ENCODE measurements around the gene RBP4.

RBP4 gene

DNA sequence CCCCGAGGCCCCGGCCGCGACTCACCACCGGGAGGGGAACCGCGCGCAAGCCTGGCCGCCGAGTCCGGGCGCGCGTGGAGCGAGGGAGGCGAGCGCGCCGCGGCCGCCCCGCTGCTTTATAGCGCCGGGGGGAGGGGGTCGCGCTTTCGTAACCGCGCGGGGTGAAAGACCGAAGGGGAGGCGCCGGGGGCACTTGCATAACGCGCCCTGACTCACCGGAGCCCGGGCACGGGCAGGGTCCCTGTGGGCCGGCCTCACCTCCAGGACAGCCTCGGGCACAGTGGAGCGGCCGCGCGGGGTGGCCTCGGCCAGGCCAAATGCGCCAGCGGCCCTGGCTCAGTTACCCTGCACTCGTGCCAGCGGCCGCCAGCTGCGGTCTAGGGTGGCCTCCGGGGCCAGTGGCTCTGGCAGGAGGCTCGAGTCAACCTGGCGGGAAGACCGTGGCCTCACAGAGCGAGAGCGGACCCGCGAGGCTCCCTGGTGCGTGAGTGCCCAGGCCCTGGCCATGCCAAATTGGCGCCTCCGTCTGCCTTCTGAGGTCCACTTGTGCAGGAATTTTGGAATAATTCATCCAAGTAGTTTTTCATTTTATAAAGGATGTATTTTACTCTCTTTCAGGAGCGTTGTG, at the start of gene RBP4:
TSS of gene RBP4 (minus strand) at position 90 of the 628 bp plus-strand sequence. CDS start 207 bp downstream, outside the sequence.
- no peak for DNase-seq (ENCODE audit: low spot score)

DNA sequence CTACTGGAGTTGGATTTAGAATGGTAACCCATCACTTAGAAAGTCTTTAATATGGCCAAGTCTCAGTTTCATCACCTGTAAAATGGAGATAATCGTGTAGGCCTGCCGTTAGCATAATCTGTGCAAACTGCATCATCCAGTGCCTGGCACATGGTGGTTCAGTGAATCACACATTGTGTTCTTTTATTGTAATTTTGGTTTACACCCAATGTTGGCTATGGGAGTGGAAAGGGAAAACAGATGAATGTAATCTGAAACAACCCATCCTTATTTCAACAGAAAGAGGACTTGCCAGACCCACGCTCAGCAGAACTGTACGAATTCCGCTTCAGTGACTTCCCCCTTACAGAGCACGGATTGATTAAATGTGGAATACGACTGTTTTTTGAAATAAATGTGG, 38.8 kb upstream of the RBP4 start:
- DNase-seq (ENCODE audit: low spot score): no peak

DNA sequence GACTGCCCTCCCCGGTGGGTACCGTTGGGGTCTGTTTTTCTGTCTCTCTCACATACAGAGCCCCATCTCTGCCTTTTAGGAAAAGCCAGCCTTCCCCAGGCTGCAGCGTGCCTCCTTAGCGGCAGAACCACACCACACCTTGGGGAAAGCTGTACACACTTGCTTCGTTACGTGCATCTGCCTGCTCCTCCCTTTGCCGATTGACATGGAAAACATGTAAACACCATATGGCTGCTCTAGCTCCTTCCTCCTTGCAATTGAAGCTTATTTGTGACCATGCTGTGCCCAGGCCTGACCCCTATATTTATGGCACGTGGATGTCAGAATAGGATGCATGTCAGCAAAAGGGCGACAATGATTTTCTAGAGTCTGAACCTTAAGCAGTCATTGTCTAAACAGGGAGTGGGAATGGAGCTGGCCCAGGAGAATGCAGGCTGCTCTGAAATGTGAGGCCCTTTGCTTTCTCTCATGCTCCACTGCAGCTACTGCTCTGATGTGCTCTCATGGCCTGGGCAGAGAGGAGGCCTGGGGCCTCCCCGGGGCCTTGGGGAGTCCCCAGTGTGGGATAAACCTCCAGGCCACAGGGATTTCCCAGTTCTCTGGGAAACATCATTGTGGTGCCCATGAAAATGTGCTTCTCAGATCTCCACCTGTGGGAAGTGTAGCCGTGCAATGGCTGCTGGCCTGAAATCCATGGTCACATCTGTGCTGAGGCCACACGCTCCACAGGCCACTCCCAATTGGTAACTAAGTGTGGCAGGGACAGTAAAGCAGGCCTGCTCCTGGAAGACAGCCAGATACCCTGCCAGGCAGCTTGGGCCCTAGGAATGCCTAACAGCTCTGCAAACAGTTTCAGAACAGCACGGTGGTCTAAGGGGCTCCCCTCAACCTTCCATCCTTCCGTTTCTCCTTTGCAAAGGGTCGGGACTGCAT, 29.9 kb upstream of the RBP4 start:
- no peak for DNase-seq (ENCODE audit: low spot score)

DNA sequence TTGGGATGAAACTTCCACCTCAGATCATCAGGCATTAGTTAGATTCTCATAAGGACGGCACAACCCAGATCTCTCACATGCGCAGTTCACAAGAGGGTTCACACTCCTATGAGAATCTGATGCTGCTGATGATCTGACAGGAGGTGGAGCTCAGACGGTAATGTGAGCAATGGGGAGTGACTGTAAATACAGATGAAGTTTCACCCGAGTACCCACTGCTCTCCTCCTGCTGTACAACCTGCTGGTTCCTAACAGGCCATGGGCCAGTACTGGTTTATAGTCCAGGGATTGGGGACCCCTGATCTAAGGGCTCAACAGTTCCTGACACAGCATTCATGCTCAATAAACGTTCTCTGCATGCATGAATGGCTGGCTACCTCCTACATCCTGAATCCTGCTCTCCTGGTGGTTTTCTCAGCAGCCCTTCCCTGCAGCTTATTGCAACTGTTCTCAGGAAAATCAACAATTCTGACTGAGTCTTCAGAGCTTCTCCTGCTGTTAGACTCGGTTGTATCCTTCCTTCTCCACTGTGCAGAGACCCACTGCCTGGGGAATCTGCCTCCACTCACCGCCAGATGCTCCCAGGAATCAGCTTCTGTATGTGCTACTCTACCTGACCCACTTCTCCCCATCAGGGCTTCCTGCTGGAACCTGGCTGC, 28.7 kb upstream of the RBP4 start:
- DNase-seq (ENCODE audit: low spot score): no peak

DNA sequence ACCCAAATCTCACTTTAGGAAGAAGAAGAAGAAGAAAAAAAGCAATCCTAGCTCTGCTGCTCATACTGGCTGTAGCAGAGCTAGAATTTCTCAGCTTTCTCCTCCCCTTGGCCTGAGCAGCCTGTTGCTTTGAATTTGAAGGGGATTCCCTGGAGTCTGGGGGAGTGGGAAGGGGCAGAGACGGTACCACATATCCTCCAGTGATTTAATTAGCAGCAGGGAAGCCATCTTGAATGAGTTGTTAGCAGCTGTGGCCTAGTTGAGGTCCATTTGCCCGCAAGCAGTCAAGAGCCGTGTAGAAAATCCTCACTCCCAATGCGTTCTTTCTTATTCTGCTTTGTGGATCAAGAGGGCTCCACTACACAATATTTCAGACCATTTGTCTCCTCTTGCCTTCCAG, 27.8 kb upstream of the RBP4 start:
- no peak for DNase-seq (ENCODE audit: low spot score)

DNA sequence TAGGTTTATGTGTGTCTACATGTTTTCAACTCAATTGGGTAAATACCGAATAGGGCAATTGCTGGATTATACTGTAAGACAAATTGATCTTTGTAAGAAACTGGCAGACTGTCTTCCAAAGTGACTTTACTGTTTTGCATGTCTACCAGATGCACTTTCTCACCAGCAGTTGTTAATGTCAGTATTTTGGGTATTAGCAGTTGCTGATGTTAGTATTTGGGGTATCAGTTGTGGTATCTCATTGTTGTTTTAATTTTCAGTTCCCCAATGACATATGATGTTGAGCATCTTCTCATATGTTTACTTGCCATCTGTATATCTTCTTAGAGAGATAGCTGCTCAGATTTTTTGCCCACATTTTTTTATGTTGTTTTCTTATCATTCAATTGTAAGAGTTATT, 21.9 kb upstream of the RBP4 start:
- no peak for DNase-seq (ENCODE audit: low spot score)

DNA sequence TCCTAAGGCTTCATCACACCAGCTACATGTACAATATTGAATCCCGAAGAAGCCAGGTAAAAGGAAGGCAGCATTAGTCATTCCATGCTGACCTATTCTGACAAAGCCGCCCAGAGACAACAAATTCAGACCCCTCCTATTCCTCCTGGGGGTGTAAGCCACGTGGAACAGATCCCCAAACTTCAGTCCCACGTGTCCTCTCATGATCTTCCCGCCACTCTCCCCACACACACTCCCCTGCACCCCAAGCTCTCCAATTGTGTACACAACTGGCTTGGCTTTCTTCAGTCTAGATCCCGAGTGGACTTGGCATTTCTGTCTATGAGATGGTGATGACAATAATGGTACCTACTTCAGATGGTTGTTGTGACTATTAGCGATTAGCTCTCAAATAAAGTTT, 19.9 kb upstream of the RBP4 start:
- no peak for DNase-seq (ENCODE audit: low spot score)

DNA sequence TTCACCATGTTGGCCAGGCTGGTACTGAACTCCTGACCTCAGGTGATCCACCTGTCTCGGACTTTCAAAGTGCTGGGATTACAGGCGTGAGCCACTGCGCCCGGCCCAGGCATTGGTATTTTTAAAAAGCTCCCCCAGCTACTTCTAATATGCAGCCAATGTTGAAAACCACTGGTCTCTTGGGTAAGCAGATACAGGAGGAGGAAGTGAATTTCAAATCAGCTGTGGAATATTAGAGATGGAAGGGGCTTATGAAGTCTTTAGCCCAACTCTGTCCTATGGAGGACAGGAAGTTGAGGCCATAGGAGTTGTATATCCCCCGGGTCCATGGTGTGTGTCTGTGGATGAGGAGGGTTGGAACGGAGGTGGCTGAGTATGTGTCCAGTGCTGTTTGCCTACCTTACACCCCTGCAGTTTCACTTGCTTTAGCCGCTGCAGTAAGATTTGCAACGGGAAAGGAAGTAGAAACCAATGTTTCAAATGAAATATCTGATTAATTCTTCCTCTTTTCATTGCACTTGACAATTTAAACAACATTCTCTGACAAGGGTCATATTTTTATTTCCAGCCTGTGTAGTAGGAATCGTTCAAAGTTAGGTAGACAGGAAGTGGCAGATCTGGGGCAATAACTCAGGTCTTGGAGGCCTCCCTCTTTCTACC, 14.7 kb upstream of the RBP4 start:
- no peak for DNase-seq (ENCODE audit: low spot score)

DNA sequence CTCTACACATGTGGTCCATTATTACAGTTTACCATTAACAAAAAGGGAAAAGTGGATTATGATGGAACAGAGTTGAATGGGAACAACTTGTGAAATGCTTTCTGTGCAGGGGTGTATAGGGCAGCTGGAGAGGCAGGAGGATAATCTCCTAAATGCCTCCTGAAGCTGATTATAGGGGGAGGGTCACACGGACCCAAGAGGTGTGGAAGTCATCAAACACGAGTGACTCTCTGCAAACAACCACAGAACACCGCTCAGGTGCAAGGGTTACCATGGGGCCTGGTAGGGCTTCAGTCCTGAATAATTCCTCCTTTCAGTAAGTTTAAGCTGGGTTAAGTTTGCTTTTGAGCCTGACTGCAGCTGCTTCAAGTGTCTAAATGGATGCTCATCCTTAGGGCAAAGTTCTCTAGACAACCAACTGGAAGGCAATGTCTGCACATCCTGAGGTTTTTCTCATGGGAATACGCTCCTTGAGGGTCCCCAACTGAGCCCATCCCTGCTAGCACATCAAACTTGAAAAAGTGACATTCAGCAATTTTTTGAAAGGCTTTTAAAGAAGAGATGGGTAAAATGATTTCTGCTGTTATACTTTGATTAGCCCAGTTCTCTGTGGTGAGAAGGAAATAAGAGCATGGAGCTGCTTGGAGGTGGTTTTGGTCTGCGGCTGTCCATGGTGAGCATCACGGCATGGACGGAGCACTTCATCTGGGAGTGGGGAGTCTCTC, 13.2 kb upstream of the RBP4 start:
- DNase-seq (ENCODE audit: low spot score): no peak

DNA sequence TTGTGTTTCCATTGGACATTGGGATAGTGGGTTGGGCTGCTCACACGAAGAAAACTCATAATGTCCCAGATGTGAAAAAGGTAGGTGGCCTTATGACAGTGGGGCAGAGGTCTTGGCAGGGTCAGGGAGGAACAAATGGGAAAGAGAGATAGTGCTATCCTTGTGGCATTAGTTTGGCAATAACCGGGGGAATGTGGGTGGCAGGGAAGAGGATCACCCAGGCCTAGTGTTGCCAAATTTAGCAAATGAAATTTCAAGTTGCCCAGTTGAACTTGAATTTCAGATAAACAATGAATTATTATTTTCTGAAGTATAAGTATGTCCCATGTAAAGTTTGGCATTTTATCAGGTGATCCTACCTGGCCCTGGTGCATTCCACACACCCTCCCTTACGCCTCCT, 12.1 kb upstream of the RBP4 start:
- no peak for DNase-seq (ENCODE audit: low spot score)

DNA sequence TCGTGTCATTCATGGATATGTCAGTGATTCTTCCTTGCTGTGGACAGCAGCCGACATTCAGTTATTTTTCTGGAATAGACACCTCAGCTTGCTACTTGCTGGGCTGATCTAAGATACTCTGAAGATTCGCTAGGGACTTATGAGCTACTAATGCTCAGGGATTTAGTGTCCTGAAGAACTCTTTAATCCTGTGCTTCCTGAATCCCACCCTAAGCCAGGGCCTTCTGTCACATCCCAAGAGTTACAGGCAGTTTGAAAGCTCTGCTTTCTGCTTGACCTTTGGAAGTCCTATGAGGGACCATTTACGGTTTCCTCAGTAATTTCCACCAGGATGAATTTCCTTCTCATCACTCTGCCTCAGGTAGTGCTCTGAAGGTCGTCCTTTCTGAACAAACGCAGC, 11.3 kb upstream of the RBP4 start, which contains the start of gene PDE6C:
TSS of gene PDE6C (plus strand) at position 227 of the 400 bp plus-strand sequence. CDS start 189 bp downstream, outside the sequence.
- no peak for DNase-seq (ENCODE audit: low spot score)

DNA sequence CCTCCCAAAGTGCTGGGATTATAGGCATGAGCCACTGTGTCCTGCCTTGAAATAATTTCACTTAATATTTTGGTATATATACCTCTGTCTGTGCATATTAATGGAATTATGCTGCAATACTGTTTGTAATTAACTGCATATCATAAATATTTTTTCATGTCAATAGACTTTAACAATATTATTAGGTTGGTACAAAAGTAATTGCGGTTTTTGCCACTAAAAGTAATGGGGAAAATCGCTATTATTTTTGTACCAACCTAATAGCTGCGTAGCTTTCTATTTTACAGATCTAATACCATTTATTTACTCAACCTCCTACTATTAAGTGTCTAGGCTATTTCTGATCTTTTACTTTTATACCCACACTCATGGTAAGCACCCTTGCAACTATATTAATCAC, 7.4 kb upstream of the RBP4 start:
- DNase-seq (ENCODE audit: low spot score): no peak

DNA sequence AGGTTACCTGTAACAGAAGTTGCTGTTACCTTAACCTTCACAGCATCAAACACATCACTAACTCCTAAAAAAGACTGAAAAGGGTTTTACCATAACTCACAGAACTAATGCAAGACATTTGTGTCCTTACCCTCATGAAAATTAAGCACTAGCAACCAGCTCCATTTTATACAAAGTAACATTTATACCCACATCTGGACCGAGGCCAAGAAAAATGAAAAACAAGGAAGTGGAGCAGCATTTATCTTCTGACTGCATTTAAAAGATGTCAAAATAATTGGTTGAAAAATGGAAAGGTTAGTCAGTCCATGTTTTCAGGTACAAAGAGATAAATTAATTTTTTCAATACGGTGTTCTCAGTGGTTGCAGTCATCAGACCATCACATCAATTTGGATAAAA, 3.1 kb upstream of the RBP4 start:
- DNase-seq (ENCODE audit: low spot score): no peak

DNA sequence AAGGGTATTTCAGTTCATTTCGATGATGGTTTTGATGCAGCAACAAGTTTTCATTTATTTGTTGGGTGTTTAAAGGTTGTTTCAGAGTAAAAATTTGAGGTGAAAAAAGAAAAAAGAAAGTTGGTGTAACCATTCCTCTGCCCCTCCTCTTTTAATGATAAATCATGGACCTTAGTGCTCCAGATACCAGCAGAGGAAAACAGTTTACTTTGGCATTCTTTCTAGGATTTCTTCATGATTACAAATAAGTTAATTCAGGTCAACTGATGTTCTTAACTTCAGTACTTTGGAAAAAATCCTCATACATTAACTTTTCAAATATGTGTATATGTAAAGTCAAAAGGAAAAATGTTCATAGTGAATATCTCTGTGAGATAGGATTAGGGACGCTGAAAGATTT, 2.0 kb upstream of the RBP4 start:
- DNase-seq (ENCODE audit: low spot score): no peak

DNA sequence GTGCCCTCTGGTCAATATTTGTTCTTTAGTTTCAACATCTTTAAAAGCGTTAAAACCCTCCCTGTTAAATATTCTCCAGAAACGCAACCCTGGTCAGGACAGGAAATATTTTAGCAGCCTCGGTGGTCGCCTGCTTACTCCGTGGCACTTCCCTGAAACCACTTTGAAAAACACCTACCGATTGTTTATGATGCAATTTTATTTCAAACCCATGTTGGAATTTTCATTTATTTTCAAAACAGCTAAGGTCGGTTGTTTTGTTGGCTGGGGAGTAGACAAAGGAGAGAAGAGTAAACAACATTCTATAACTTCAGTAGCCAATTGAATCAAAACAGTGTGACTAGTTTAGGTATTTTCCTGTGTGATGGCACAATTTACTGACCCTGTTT, 733 bp upstream of the RBP4 start:
- no peak for DNase-seq (ENCODE audit: low spot score)

DNA sequence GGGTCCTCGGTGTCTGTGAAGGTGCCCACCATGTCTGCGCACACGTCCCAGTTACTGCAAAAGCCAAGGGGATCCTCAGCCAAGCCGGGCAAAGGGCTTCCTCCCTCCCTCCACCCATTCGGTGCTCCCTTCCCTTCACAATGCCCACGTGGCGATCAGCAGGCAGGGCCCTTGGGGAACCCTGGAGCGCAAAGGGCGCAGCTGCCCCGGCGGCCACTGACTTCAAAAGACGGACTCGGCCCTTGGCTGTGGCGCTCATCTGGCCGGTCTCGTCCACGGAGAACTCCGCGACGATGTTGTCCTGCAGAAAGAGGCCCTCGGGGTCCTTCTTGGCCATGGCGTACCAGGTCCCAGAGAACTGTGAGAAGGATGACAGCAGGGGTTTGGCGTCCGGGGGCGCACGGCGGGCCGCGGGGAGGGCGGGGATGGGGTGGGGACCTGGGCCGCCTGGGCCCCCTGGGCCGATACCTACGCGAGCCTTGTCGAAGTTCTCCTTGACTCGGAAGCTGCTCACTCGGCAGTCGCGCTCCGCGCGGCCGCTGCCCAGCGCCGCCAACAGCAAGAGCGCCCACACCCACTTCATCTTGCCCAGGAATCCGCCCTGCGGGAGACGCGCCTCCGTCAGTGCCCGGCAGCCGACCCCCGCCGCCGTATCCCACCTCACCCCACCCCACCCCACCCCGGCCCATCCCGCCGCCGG, 439 bp downstream of the RBP4 start:
- DNase-seq (ENCODE audit: low spot score): no peak

DNA sequence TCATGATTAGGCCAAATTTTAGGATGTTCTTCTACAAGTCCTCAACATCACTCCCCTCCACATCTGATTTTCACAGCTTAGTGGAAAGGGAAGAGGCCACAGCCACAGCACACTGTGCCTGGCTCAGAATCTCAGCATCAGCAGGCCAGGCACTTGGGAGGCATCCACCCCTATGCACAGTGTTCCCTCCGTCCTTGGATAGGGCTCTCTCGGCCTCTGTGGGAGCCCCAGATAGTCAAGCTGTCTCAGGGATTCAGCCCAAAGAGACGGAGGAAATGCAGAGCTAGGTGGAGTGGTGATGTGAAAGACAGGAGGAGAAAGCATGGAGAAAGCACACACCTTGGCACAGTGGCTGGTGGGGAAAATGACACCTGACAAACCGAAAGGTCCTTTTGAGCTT, 1.3 kb downstream of the RBP4 start:
- DNase-seq (ENCODE audit: low spot score): no peak

DNA sequence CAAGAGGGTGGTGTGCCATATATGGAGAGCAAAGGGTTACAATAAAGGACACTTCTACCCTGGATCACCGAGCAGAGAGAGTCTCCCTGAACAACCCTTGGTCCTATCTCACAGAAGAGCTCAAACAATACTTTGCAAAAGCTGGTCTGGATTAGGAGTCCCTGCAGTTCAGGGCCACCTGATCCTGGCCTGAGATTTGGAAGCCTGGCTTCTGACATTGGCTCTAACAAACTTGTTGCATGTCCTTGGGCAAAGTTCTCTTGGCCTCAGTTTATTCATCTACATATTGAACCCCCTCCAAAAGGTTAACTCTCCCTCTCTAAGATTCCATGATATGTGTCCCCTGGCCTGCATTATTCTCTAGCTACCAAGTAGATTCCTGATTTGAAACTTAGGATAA, 1.7 kb downstream of the RBP4 start:
- no peak for DNase-seq (ENCODE audit: low spot score)

DNA sequence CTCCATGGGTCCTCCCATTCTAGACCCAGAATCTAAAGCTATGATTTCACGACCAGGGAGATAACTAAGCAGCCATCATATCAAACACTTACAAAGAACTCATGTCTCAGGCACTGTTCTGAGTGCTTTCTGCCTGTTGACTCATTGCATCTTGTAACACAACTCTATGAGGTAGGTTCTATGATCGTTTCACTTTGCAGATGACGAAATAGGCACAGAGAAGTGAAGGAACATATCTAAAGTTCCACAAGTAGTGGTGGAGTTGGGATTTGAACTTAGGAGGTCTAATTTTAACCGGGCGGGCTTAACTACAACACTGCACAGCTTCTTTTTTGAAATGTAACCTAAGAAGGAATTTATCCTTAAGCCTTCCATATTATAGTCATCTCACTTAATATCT, 2.9 kb downstream of the RBP4 start:
- peak; percentile 5 for DNase-seq (ENCODE audit: low spot score)

DNA sequence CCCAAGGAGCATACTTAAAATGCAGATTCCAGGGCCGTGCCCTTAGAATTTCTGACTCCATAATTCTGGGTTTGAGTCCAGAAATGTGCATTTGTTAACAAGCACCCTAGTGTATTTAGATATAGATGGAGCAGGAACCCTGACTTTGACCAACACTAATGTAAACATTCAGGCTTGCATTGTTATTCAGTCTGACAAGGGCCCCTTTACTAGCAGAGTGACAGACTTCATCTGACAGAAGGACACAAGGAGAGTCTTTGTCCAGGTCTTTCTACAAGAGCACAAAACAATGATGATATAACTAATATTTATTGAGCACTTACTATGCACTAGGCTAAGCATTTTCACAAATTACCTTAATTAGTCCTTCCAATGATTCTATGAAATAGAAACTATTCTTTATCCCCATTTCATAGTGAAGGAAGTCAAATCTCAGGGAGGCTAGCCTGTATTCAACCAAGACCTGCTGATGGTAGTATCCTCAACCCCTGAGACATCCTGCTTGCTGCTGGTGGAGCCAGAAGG, 3.9 kb downstream of the RBP4 start:
- no peak for DNase-seq (ENCODE audit: low spot score)

DNA sequence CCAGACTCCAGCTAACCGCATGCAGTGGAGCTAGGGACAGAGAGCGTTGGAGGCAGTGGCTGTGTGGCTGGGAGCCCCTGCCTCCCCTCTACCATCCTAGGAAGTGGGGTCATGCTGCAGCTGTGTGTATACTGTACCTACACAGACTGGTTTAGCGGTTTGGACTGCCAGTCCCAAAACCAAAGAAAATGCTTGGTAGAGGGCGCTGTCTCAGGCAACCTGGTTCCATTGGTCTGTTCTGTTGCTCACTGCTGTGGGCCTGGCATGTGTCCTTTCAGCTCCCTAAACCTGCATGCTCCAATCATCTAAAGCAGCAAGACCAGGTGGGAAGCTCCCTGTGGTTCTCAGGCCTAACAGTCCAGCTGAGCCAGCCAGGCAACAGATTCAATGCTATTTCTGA, 4.5 kb downstream of the RBP4 start:
- no peak for DNase-seq (ENCODE audit: low spot score)

Data from RKO (cell line).